H1 (cell line): ENCODE results near the gene GABRG3. TPM values are rescaled to one million over a fixed set of nuclear protein-coding genes. Genes with fewer than 3 reads are reported as not detected.
"Not testable (repeated sequence)": the region's sequence is repeated elsewhere in the genome, so short reads cannot be mapped to it uniquely, and the experiment has no call there.

Experiments used
- CTCF ChIA-PET: fragments of 300-600 bp; sonication (Branson Sonifier 250); formaldehyde crosslinking; loops from one replicate; lab custom pipeline; 2021; ENCODE audit not compliant: partially characterized antibody; lab: Charles Lee
- POLR2A ChIA-PET: fragments of 300-600 bp; sonication (Branson Sonifier 250); formaldehyde crosslinking; loops from one replicate; lab custom pipeline; 2021; ENCODE audit warnings: inconsistent platforms; ENCODE audit not compliant: partially characterized antibody; lab: Charles Lee
- DNase-seq, 2 experiments: peaks; one replicate each; pipeline versions ENCODE4 v3.0.0 to v3.0.0-alpha.2; 2010 to 2022; ENCODE audit warnings: low spot score in 2 of 2, low read depth in 1 of 2, mixed read lengths in 1 of 2
- FAIRE-seq: peaks from 2 replicates; lab custom pipeline; 2011; peaks lifted over from hg19 to GRCh38; lab: Jason Lieb, UNC
- H2AFZ ChIP-seq: 2 replicates; pipeline ENCODE4 v1.8.1; 2012; ENCODE audit warnings: low read length, inconsistent platforms
- H2AK5ac ChIP-seq: 2 replicates; pipeline ENCODE4 v1.6.1; 2013; ENCODE audit warnings: low read depth, low read length
- H2BK120ac ChIP-seq: replicated peaks from 2 replicates; pipeline ENCODE3; 2013; ENCODE audit warnings: low read depth, low read length, inconsistent platforms
- H2BK12ac ChIP-seq: 2 replicates; pipeline ENCODE4 v1.6.1; 2013; ENCODE audit warnings: low read depth, low read length
- H2BK15ac ChIP-seq: 2 replicates; pipeline ENCODE4 v1.6.1; 2013; ENCODE audit warnings: low read length
- H2BK20ac ChIP-seq: 2 replicates; pipeline ENCODE4 v1.6.1; 2013; ENCODE audit warnings: low read length
- H2BK5ac ChIP-seq: 2 replicates; pipeline ENCODE4 v1.6.1; 2013; ENCODE audit warnings: low read depth, low read length
- H3K14ac ChIP-seq: 2 replicates; pipeline ENCODE4 v1.6.1; 2013; ENCODE audit warnings: inconsistent platforms; ENCODE audit not compliant: insufficient read length
- H3K18ac ChIP-seq: 2 replicates; pipeline ENCODE4 v1.6.1; 2013; ENCODE audit warnings: low read length; ENCODE audit errors: extremely low read depth
- H3K23ac ChIP-seq: 2 replicates; pipeline ENCODE4 v1.6.1; 2013; ENCODE audit warnings: inconsistent platforms; ENCODE audit not compliant: insufficient read length
- H3K23me2 ChIP-seq: 2 replicates; pipeline ENCODE4 v1.6.1; 2013; ENCODE audit warnings: low read depth, low read length
- H3K27ac ChIP-seq: 2 replicates; pipeline ENCODE4 v1.6.1; 2011; ENCODE audit warnings: low read depth, low read length, inconsistent platforms
- H3K27me3 ChIP-seq, 4 experiments: replicated peaks in 1 of 4; 1 replicate in 1 of 4; 2 replicates in 3 of 4; pipeline versions ENCODE4 v1.6.1 to v1.8.1; 2011 to 2013; ENCODE audit warnings: low read length in 3 of 4, mild to moderate bottlenecking in 3 of 4, inconsistent platforms in 2 of 4, mixed read lengths in 2 of 4, moderate library complexity in 1 of 4; ENCODE audit not compliant: control insufficient read depth in 3 of 4, insufficient read depth in 3 of 4; ENCODE audit errors: extremely low read depth in 1 of 4
- H3K36me3 ChIP-seq, 4 experiments: 2 replicates each; pipeline versions ENCODE4 v1.6.1 to v1.8.1; 2011 to 2013; ENCODE audit warnings: mild to moderate bottlenecking in 4 of 4, low read length in 3 of 4, moderate library complexity in 2 of 4, control low read depth in 1 of 4, inconsistent platforms in 1 of 4; ENCODE audit not compliant: insufficient read depth in 4 of 4, control insufficient read depth in 2 of 4
- H3K4ac ChIP-seq: replicated peaks from 2 replicates; pipeline ENCODE3; 2013; ENCODE audit warnings: low read length, low read depth, mixed read lengths, inconsistent platforms; ENCODE audit not compliant: insufficient read length
- H3K4me1 ChIP-seq, 4 experiments: replicated peaks in 1 of 4; 1 replicate in 1 of 4; 2 replicates in 3 of 4; pipeline versions ENCODE4 v1.6.1 to v1.8.1; 2011 to 2013; ENCODE audit warnings: low read length in 3 of 4, inconsistent platforms in 2 of 4, mixed read lengths in 1 of 4; ENCODE audit not compliant: insufficient read depth in 4 of 4, control insufficient read depth in 3 of 4
- H3K4me2 ChIP-seq, 2 experiments: 2 replicates each; pipeline versions ENCODE4 v1.6.1 to v1.8.1; 2011 to 2013; ENCODE audit warnings: low read depth in 2 of 2, low read length in 2 of 2, control low read depth in 1 of 2, inconsistent platforms in 1 of 2, mild to moderate bottlenecking in 1 of 2; ENCODE audit not compliant: insufficient read depth in 1 of 2
- H3K4me3 ChIP-seq, 4 experiments: fragments of 200-600, 300-600 bp in 1 of 4; sonication (generic), shearing (Covaris generic), sonication (Bioruptor Twin) in 1 of 4; 2 replicates each; pipeline versions ENCODE4 v1.5.1 to v1.8.1; 2011 to 2016; ENCODE audit warnings: low read length in 4 of 4, low read depth in 3 of 4, control low read depth in 2 of 4, inconsistent platforms in 2 of 4, mild to moderate bottlenecking in 2 of 4, mixed read lengths in 1 of 4, moderate library complexity in 1 of 4; ENCODE audit not compliant: insufficient read depth in 2 of 4; ENCODE audit errors: extremely low read depth in 1 of 4
- H3K56ac ChIP-seq: replicated peaks from 2 replicates; pipeline ENCODE3; 2013; ENCODE audit warnings: low read depth, mild to moderate bottlenecking, mixed read lengths, low read length, inconsistent platforms; ENCODE audit not compliant: insufficient read length
- H3K79me1 ChIP-seq: 2 replicates; pipeline ENCODE4 v1.6.1; 2013; ENCODE audit warnings: low read depth, low read length, control low read depth
- H3K79me2 ChIP-seq, 2 experiments: 2 replicates each; pipeline versions ENCODE4 v1.6.1 to v1.8.1; 2012 to 2013; ENCODE audit warnings: low read length in 2 of 2, mild to moderate bottlenecking in 2 of 2, inconsistent platforms in 1 of 2; ENCODE audit not compliant: insufficient read depth in 2 of 2, control insufficient read depth in 1 of 2
- H3K9ac ChIP-seq, 4 experiments: replicated peaks in 1 of 4; 1 replicate in 1 of 4; 2 replicates in 3 of 4; pipeline versions ENCODE4 v1.6.1 to v1.8.1; 2011 to 2013; ENCODE audit warnings: low read depth in 3 of 4, low read length in 3 of 4, control low read depth in 2 of 4, mild to moderate bottlenecking in 2 of 4, moderate library complexity in 2 of 4, inconsistent platforms in 1 of 4; ENCODE audit errors: extremely low read depth in 1 of 4
- H3K9me3 ChIP-seq, 2 experiments: 2 replicates each; pipeline versions ENCODE4 v1.6.1 to v1.8.1; 2012 to 2013; ENCODE audit warnings: mild to moderate bottlenecking in 2 of 2, moderate library complexity in 2 of 2, control low read depth in 1 of 2, inconsistent platforms in 1 of 2, low read depth in 1 of 2, low read length in 1 of 2, mixed read lengths in 1 of 2; ENCODE audit not compliant: insufficient read depth in 2 of 2
- H4K20me1 ChIP-seq, 2 experiments: replicated peaks in 1 of 2; 2 replicates each; pipeline versions ENCODE3 to v1.8.1; 2011 to 2013; ENCODE audit warnings: inconsistent platforms in 2 of 2, low read length in 2 of 2, mild to moderate bottlenecking in 1 of 2; ENCODE audit not compliant: insufficient read depth in 2 of 2, control insufficient read depth in 1 of 2
- H4K5ac ChIP-seq: 2 replicates; pipeline ENCODE4 v1.6.1; 2013; ENCODE audit warnings: low read length, low read depth, mixed read lengths, inconsistent platforms; ENCODE audit not compliant: insufficient read length
- H4K8ac ChIP-seq: 2 replicates; pipeline ENCODE4 v1.8.0; 2013; ENCODE audit warnings: mild to moderate bottlenecking, moderate library complexity, low read length, inconsistent platforms; ENCODE audit not compliant: insufficient read depth; ENCODE audit errors: extremely low read depth
- H4K91ac ChIP-seq: replicated peaks from 2 replicates; pipeline ENCODE3; 2013; ENCODE audit warnings: low read length, mixed read lengths, inconsistent platforms; ENCODE audit not compliant: insufficient read length
- ASH2L ChIP-seq: fragments of 200-600, 300-600 bp; sonication (generic); IDR thresholded peaks from one replicate; pipeline ENCODE4 v1.7.1; 2017; ENCODE audit warnings: low read length
- CHD1 ChIP-seq: IDR thresholded peaks from 2 replicates; pipeline ENCODE4 v1.6.1; 2012; ENCODE audit warnings: low read depth, low read length, improper control_type of control experiment
- FOSL1 ChIP-seq: IDR thresholded peaks from 2 replicates; pipeline ENCODE4 v1.6.1; 2011; ENCODE audit warnings: mild to moderate bottlenecking, low read depth, low read length, moderate library complexity; ENCODE audit not compliant: insufficient read depth
- JUND ChIP-seq: IDR thresholded peaks from 2 replicates; pipeline ENCODE4 v1.6.1; 2011; ENCODE audit warnings: mild to moderate bottlenecking, improper control_type of control experiment, low read length
- SP4 ChIP-seq: IDR thresholded peaks from 2 replicates; pipeline ENCODE4 v1.6.1; 2012; ENCODE audit warnings: low read length, inconsistent platforms
- WGBS, 2 experiments: shearing (Covaris generic) in 1 of 2; methylation state at CpG; one replicate each; pipeline versions ENCODE4 v1.1.6 to v1.1.7; 2013 to 2015; ENCODE audit warnings: low lambda C conversion rate in 2 of 2, mixed read lengths in 2 of 2, inconsistent platforms in 1 of 2, low coverage in 1 of 2, missing lambda C conversion rate in 1 of 2; ENCODE audit not compliant: insufficient replicate concordance in 2 of 2, insufficient coverage in 1 of 2, insufficient read length in 1 of 2; ENCODE audit errors: extremely low coverage in 1 of 2, missing lambda C conversion rate in 1 of 2; 5-methylcytosine and 5-hydroxymethylcytosine counted together
- polyA plus RNA-seq, 7 experiments: library from polyadenylated mRNA; depleted of rRNA in 3 of 7; stranded (reverse) in 5 of 7; unstranded in 2 of 7; fragments of >200 nt in 5 of 7; fragments of 200-250 nt in 2 of 7; gene quantifications; 1 replicate in 5 of 7; 2 replicates in 1 of 7; 4 replicates in 1 of 7; pipeline versions ENCODE4 v1.2.1 to v1.2.3, GENCODE V29; 2011 to 2013; ENCODE audit warnings: missing spikeins in 2 of 7, mixed read lengths in 2 of 7
- total RNA-seq: library from RNA; stranded (reverse); fragmentation: NEBNext Ultra II Directional; extraction: Animal tissue kit (Norgen Biotek cat#: 25700); gene quantifications from 2 replicates; pipeline ENCODE4 v1.2.1, GENCODE V29; 2021

GABRG3 gene
- total and polyA plus RNA-seq, 2 of the 8 experiments (the other 6 are each of a cell fraction or from before 2014, with no cell fraction given) = 0.17 to 0.80 TPM

GRCh38 chr15:27365456-27365855 lies 394.5 kb downstream of the GABRG3 start (continued):
- TF ChIP-seq JUND (no peak), CHD1 (no peak), ASH2L (no peak), FOSL1 (no peak), SP4 (no peak)

GRCh38 chr15:27377391-27377790 lies 406.4 kb downstream of the GABRG3 start:
- WGBS, 2 experiments = 82% methylated on average over 2 of the region's 2 CpGs; no CpG with 5 or more reads in 1 of the 2 experiments
- H3K23ac ChIP-seq, H3K4me1 ChIP-seq, POLR2A ChIA-PET, H2BK120ac ChIP-seq, H3K27me3 ChIP-seq, H3K4me3 ChIP-seq, H3K79me1 ChIP-seq, H3K79me2 ChIP-seq, H2BK5ac ChIP-seq, H4K91ac ChIP-seq, H2BK15ac ChIP-seq, H4K5ac ChIP-seq, H3K56ac ChIP-seq, H3K4me2 ChIP-seq, H2AFZ ChIP-seq, FAIRE-seq, H3K9ac ChIP-seq, H3K36me3 ChIP-seq, H2BK20ac ChIP-seq, H3K27ac ChIP-seq, H3K9me3 ChIP-seq, H3K14ac ChIP-seq, H3K18ac ChIP-seq, H2AK5ac ChIP-seq, H2BK12ac ChIP-seq, H3K4ac ChIP-seq, H4K8ac ChIP-seq, H3K23me2 ChIP-seq, H4K20me1 ChIP-seq, DNase-seq: not testable (repeated sequence)
- CTCF ChIA-PET = interaction anchor here (0.9 to 1.1 kb wide), 2 partner anchors 8 to 18 kb away, joined by 3 read pairs; no protein-coding TSS in a partner anchor
